NCI-H226 (cell line): ENCODE measurements around the gene ACP4.
"Not testable (repeated sequence)": the region's sequence is repeated elsewhere in the genome, so short reads cannot be mapped to it uniquely, and the experiment has no call there.

Experiments used
- DNase-seq: peaks from one replicate; pipeline ENCODE4 v3.0.0-alpha.2; 2015

The ACP4 gene

GRCh38 chr19:50777261-50777660 lies 13.0 kb upstream of the ACP4 start:
- DNase-seq: no peak

DNA sequence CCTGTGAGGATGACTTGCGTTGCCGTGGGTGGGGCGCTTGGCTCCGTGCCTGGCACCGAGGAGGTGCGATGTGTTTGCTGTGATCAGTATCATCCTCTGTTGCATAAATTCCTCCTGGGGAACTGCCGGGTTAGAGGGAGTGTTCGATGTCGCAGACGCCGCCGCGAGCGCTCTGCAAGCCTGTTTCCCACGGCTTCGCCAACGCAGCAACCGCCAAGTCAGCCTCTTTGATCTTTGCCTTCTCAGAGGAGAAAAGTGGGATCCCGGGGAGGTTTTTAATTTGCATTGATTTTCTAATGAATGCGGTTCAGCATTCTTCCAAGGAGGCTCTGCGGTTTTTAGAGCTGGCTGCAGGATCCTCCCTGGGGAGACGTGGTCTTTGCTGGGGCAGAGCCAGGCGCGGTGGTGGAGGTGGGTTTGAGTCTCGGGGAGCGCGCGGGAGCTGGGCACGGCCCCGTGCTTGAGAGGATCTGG lies 12.3 kb upstream of the ACP4 start:
- DNase-seq: no peak

- DNase-seq: no peak
These were observed 11.2 kb upstream of the ACP4 start for GRCh38 chr19:50778906-50779430.

DNA sequence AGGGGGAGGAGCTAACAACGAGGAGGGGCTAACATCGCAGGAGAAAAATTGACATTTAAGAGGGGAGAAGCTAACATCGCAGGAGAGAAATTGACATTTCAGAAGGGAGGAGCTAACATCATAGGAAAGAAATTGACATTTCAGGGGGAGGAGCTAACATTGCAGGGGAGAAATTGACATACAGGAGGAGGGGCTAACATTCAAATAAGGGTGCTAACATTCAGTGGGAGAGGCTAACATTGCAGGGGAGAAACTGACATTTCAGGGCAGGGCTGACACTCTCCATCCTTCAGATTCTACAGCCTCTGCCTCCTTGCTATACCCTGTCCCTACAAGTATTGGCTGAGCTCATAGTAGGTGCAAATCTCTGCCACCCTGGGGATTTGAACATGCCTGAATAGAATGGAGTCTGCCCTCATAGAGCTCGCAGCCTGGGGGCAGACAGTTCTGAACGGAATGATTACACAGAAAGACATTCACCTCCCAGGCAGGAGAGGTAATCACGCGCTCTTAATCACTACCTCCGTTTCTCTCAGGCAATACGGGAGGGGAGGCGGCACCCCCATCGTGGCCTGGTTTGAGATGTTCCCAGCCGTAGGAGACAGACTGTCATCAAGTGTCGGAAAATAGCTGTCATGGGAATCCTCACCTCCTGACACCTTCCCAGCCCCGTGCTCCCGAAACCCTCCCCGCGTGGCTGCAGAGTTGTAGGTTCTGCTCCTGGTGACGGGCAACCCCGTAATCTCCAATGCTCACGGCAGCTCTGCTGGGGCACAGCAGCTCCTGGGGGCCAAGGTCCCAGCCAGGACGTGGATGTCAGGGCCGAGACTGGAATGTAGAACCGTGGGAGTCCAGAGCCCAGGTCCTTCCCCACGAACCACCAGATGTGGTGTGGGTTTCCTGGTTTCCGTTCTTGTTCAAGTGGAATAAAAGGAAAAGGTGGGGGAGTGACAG lies 10.4 kb upstream of the ACP4 start:
- DNase-seq: no peak

DNA sequence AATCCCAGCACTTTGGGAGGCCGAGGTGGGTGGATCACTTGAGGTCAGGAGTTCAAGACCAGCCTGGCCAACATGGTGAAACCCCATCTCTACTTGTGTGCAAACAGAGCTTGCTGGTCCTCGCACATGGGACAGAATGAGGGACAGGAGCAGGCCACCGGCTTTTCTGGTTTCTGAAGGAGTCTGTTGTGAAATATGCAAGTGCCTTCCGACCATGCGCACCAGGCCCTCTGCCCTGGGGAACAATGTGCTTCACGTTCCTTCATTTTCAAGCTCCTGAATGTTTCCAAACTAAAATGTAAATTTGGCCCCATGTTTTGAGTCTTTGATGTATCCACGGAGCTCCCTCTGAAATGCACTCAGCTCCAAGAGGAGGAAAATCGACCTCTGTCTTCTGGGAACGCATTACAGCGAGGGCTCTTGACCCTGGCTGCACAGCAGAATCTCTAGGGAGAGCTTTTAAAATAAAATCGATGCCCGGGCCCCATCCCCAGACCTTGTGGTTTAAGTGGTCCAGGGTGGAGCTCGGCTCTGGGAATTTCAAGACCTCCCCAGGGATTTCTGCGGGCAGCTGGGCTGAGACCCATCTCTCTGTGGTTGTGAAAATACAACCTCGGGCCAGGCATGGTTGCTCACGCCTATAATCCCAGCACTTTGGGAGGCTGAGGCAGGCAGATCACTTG lies 9.3 kb upstream of the ACP4 start:
- no peak for DNase-seq

DNA sequence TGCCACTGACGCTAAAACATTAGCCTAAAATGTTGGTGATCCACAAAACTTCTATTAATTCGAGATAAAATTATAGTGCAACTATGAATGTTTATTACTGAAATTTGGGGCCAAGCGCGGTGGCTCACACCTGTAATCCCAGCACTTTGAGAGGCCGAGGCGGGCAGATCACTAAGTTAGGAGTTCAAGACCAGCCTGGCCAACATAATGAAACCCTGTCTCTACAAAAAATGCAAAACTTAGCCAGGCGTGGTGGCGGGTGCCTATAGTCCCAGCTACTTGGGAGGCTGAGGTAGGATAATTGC lies 6.4 kb upstream of the ACP4 start:
- not testable (repeated sequence) for DNase-seq

GRCh38 chr19:50784710-50785109 lies 5.5 kb upstream of the ACP4 start:
- no peak for DNase-seq

DNA sequence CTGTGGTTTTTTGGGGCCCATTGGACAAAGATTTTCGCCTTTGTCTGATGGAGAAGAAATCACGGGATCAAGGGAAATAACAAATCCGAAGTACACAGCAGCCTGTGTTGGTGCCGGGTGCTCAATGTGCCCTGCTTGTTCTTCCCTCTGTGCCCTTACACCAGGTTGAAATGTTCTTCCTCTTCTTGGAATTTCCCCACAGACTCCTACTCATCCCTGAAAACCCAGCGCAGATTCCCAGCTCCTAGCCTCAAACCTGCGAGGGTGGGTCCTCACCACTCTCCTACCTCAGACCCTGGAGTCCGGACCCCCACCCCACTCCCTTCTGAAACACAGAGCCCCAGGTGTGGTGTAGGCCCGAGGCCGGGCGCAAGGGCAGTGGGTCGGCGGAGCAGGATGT lies 4.9 kb upstream of the ACP4 start:
- no peak for DNase-seq

DNA sequence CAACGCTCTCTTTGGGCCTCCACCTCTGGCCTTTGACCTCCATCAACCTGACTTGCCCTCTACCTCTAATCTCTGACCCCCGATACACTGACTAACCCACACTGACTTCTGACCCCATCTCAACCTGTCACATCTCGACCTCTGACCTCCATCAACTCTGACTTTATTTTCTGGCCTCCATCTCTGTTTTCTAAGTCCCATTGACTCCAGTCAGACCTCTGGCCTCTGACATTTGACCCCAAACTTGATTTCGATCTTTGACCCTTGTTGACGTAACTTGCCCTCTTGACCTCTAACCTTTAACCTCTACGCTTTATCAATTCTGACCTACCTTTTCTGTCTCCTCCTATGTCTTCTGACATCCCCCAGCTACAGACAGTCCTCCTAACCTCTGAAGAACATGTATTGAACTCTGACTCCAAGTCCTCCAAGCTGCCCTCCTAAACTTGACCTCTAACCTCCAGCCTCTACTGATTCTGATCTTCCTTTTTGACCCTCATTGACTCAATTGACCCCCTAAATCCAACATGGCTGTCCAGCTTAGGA lies 780 bp downstream of the ACP4 start:
- DNase-seq: no peak

- no peak for DNase-seq
These were observed 1.5 kb downstream of the ACP4 start for GRCh38 chr19:50791594-50792271.

DNA sequence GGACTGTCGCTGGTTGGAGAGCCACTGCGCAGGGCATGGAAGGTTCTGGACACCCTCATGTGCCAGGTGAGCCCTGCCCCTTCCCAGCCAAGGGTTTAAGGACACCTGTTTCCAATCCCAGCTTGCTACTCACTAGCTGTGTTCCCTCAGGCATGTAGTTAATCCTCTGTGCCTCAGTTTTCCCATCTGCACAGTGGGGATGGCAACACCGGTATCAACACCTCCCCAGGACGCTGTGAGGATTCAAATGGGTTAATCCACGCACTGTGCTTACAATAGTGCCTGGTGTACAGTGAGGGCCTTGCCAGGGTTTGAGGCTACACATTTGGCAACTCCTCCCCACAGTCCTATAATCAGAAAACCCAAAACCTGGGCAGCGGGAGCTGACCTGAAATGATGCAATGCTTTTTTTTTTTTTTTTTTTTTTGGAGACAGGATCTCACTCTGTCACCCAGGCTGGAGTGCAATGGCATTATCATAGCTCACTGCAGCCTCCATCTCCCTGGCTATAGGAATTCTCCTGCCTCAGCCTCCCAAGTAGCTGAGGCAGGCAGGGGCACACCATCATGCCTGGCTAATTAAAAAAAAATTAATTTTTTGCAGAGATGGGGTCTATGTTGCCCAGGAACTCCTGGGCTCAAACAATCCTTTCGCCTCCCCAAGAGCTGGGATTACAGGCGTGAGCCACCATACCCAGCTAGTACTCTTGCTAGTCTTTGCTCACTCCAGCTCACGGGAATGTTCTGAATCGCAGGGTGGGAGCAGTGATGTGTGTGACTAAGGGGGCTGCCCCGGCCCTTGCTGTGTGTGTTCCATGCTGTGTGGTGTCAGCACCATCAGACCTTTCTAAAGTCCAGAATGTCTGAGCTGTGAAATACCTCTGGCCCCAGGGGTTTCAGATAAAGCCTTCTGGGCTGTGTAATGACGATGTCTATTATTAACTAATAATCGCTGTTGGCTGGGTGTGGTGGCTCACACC lies 2.3 kb downstream of the ACP4 start:
- no peak for DNase-seq

DNA sequence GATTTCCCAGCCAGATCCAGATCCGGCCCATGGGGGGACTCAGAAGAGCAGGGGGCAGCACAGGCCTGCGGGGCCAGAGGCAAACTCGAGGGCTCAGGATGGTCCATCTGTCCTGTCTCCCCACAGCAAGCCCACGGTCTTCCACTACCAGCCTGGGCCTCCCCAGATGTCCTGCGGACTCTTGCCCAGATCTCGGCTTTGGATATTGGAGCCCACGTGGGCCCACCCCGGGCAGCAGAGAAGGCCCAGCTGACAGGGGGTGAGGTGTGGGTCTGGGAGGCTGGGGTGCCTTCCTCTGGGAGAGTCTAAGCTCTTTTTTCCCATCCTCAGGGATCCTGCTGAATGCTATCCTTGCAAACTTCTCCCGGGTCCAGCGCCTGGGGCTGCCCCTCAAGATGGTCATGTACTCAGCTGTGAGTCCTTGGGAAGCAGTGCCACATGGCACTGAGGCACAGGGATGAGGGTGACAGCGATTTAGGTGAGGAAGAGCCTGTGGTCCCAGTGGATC lies 3.4 kb downstream of the ACP4 start:
- DNase-seq: no peak

DNA sequence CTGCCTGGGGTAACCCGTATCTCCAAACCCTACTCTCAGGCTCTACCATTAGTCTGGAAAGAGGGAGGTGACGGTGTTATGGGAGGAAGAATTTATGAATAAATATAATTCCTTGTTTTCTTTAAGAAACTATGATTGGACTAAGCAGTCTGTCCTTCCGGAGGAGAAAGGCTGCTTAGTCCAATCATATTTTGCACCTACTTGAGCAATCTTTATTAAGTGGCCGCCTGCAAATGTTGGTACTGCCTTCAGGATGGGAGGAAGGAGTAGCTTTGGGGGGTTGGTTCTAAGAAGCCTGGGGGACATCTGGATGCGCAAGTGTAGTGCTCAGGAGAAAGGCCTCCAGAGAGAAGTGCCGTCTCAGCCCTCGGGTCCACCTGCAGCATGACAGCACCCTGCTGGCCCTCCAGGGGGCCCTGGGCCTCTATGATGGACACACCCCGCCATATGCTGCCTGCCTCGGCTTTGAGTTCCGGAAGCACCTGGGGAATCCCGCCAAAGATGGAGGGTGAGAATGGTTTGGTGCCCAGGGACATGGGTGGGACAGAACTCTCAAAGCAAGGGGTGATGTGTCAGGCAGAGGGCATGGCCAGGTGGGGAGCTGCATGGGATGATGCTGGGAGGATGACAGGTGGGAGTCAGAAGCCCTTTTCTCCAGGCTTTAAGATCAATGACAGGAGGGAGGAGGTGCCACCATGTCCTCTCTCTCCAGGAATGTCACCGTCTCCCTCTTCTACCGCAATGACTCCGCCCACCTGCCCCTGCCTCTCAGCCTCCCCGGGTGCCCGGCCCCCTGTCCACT lies 4.1 kb downstream of the ACP4 start:
- no peak for DNase-seq

DNA sequence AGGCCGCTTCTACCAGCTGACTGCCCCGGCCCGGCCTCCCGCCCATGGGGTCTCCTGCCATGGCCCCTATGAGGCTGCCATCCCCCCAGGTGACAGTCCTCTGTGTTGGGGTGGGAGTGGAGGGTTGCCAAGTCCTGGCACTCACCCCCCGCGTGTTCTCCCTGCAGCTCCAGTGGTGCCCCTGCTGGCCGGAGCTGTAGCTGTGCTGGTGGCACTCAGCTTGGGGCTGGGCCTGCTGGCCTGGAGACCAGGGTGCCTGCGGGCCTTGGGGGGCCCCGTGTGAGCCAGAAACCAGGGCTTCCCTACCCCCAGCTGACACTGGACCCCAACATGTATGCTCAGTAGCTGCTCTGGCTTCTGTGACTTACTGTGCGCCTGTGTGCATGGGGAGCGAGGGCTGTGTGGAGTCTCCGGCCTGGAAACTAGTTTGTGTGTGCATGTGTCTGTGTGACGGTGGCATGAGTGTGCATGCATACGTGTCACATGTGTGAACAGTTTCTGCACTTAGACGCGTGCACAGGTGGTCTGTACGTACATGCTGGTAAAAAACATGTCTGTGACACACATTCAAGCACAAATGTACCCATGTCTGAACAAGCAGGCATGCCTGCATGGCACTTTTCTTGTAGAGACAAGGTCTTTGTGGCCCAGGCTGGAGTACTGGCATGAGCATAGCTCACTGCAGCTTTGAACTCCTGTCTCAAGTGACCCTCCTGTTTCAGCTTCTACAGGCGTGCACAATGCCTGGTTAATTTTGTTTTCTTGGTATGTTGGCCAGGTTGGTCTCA lies 4.9 kb downstream of the ACP4 start:
- DNase-seq: no peak

DNA sequence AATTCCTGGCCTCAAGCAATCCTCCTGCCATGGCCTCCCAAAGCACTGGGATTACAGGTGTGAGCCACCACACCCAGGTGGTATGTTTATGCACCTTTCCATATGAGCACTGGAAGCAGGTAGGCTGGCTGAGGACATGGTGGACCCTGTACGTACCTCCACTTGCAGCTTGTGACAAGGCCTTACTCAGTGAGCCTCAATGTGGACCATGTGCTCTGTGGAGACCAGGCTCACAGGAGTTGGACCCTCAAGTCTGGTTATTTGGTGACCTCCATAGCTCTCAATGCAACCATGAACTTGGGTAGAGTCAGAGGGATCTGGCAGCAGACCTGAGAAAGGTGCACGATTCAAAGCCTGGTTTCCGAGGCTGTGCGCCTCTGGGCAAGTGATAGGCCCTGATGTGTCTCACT lies 5.5 kb downstream of the ACP4 start:
- no peak for DNase-seq

DNA sequence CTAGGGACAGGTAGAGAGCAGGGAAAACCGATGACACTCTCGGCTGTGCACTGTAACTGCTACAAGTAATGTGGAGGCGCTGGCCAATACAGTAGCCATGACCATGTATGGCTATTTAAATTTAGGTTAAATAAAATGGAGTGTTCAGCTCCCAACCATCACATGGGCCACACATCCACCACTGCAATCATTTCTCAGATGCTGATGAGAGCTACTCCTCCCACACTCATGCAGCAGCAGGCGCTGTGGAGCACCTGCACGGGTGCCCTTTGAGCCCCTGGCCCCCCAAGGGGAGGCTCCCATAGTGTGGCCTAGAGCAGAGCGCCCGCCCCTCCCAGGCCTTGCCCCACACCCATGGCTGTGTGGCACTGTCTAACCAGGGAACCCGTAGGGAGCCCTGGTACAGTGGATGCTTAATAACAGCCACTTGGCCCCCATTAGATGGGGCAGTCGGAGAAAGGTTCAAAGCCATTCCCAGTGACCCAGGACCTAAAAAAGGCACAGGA lies 6.0 kb downstream of the ACP4 start:
- DNase-seq: no peak

- no peak for DNase-seq
These were observed 6.6 kb downstream of the ACP4 start for GRCh38 chr19:50796634-50797428.

DNA sequence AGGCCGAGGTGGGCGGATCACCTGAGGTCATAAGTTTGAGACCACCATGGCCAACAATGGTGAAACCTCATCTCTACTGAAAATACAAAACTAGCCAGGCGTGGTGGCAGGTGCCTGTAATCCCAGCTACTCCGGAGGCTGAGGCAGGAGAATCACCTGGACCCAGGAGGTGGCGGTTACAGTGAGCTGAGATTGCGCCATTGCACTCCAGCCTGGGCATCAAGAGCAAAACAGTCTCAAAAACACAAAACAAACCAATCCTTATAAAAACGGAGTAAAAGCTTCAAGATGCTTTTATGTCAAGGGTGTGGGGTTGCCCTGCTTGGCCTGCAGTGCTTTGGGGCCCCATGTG lies 7.2 kb downstream of the ACP4 start:
- DNase-seq: no peak
